ENCODE data around the gene SMIM15. TPM values are rescaled to one million over a fixed set of nuclear protein-coding genes. Genes with fewer than 3 reads are reported as not detected.

The SMIM15 gene
- total RNA-seq, 1 experiment from 2014 or later: 83.9 TPM

- DNase-seq (ENCODE audit: low read depth, low spot score) (no peak), ATAC-seq (no peak)
- intact Hi-C loops (cut with micrococcal nuclease): no loop called here
- Histone ChIP-seq H3K4me3 (replicated peaks in 1 of 2; ENCODE audit: low read depth in 1 of 2, low read length in 2 of 2) (no peak overlapping the region), H3K9me2 (ENCODE audit: insufficient read depth) (no peaks in the 10 kb centered on the region), H3K27ac (ENCODE audit: low read depth, low read length) (no peak overlapping the region), H4K20me1 (ENCODE audit: insufficient read depth) (no peaks in the 10 kb centered on the region), H3K36me3 (ENCODE audit: control insufficient read depth in 1 of 2, insufficient read depth in 2 of 2, low read length in 2 of 2) (no peaks in the 10 kb centered on the region), H3K4me2 (ENCODE audit: low read length) (no peak overlapping the region), H3K9me3 (ENCODE audit: control insufficient read depth in 1 of 2, insufficient read depth in 1 of 2, low read depth in 1 of 2, low read length in 2 of 2) (no peaks in the 10 kb centered on the region), H3K27me3 (ENCODE audit: insufficient read depth, low read length) (no peaks in the 10 kb centered on the region), H2AFZ (ENCODE audit: low read depth, low read length, poor library complexity, severe bottlenecking) (no peak overlapping the region), H3K9ac (ENCODE audit: low read length) (no peak overlapping the region), H3K4me1 (ENCODE audit: control insufficient read depth in 1 of 2, insufficient read depth in 2 of 2, low read length in 2 of 2) (no peaks in the 10 kb centered on the region), H3K79me2 (ENCODE audit: insufficient read depth, low read length) (no peaks in the 10 kb centered on the region)
- ChIA-PET POLR2A (no interaction called here), CTCF (no interaction called here), RAD21 (ENCODE audit: low non-redundant PET in 1 of 2, low total read pairs in 2 of 2, uncharacterized antibody in 2 of 2, unreplicated experiment in 2 of 2) (no interaction called here)
- no peak for TF ChIP-seq ZNF274 (IDR thresholded peaks at IDR 0.05; ENCODE audit: low read depth, low read length)
- TF ChIP-seq EZH2 (IDR thresholded peaks at IDR 0.05): no peak
- no peak for TF ChIP-seq EGR1 (IDR thresholded peaks at IDR 0.05; ENCODE audit: low read depth)
- TF ChIP-seq POLR2AphosphoS5 (IDR thresholded peaks at IDR 0.05; ENCODE audit: low read depth, low read length): no peak
- TF ChIP-seq JUND (IDR thresholded peaks at IDR 0.05): no peak
- no peak for TF ChIP-seq RAD21 (IDR thresholded peaks at IDR 0.05; ENCODE audit: low read depth)
- TF ChIP-seq SIN3A (IDR thresholded peaks at IDR 0.05; ENCODE audit: low read depth): no peak
- TF ChIP-seq FOSL1 (IDR thresholded peaks at IDR 0.05; ENCODE audit: low read depth): no peak
- no peak for TF ChIP-seq CEBPB (IDR thresholded peaks at IDR 0.05; ENCODE audit: low read depth)
- no peak for TF ChIP-seq ZBTB33 (IDR thresholded peaks at IDR 0.05; ENCODE audit: extremely low read depth, insufficient replicate concordance, low read length)
- TF ChIP-seq EZH2phosphoT487 (IDR thresholded peaks at IDR 0.05; ENCODE audit: borderline replicate concordance): no peak
- no peak for TF ChIP-seq TCF7L2 (IDR thresholded peaks at IDR 0.05; ENCODE audit: borderline replicate concordance, extremely low read depth, insufficient read depth, insufficient read length)
- TF ChIP-seq ZFX (IDR thresholded peaks at IDR 0.05): no peak
- TF ChIP-seq ATF3 (IDR thresholded peaks at IDR 0.05): no peak
- no peak for TF ChIP-seq ELF1 (IDR thresholded peaks at IDR 0.05; ENCODE audit: borderline replicate concordance, low read depth)
- TF ChIP-seq MAX (IDR thresholded peaks at IDR 0.05): no peak
- no peak for TF ChIP-seq YY1 (IDR thresholded peaks at IDR 0.05; ENCODE audit: extremely low read depth, insufficient replicate concordance, low read depth, low read length)
- no peak for TF ChIP-seq REST (IDR thresholded peaks at IDR 0.05; ENCODE audit: low read depth)
- TF ChIP-seq SRF (IDR thresholded peaks at IDR 0.05; ENCODE audit: low read depth): no peak
- TF ChIP-seq CBX3 (IDR thresholded peaks at IDR 0.05; ENCODE audit: low read depth): no peak
- BruUV-seq (replicated peaks): no TSS peak
Observed at GRCh38 chr5:61148515-61148914, 13.8 kb downstream of the SMIM15 start.

All from HCT116 (cell line).